ENCODE data around the gene DLGAP5.

DLGAP5 gene

DNA sequence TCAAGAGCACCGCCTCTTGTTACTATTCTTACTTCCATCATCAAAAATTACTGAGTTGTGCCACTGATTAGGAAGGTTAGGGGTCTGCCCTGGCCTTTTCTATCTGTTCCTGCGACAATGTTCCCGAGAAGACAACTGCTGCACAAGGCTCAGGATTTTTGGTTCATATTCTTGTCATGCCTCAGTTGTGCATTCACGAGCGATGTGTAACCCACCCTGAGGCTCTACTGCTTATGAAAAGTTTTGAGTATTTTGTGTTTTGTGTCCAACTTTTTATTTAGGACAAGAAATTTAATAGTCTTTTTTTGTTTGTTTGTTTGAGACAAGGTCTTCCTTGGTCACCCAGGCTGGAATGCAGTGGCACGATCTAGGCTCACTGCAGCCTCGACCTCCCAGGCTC is 85.4 kb downstream of the DLGAP5 start:
- no peak overlapping the region for H3K4me3 ChIP-seq (replicated peaks; ENCODE audit: low read depth, low read length)
- DNase-seq (ENCODE audit: extremely low read depth, low read depth): no peak
- TF ChIP-seq, protein P1, sequence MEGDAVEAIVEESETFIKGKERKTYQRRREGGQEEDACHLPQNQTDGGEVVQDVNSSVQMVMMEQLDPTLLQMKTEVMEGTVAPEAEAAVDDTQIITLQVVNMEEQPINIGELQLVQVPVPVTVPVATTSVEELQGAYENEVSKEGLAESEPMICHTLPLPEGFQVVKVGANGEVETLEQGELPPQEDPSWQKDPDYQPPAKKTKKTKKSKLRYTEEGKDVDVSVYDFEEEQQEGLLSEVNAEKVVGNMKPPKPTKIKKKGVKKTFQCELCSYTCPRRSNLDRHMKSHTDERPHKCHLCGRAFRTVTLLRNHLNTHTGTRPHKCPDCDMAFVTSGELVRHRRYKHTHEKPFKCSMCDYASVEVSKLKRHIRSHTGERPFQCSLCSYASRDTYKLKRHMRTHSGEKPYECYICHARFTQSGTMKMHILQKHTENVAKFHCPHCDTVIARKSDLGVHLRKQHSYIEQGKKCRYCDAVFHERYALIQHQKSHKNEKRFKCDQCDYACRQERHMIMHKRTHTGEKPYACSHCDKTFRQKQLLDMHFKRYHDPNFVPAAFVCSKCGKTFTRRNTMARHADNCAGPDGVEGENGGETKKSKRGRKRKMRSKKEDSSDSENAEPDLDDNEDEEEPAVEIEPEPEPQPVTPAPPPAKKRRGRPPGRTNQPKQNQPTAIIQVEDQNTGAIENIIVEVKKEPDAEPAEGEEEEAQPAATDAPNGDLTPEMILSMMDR (IDR thresholded peaks at IDR 0.05; ENCODE audit: low read depth, low read length, missing control alignments): no peak

DNA sequence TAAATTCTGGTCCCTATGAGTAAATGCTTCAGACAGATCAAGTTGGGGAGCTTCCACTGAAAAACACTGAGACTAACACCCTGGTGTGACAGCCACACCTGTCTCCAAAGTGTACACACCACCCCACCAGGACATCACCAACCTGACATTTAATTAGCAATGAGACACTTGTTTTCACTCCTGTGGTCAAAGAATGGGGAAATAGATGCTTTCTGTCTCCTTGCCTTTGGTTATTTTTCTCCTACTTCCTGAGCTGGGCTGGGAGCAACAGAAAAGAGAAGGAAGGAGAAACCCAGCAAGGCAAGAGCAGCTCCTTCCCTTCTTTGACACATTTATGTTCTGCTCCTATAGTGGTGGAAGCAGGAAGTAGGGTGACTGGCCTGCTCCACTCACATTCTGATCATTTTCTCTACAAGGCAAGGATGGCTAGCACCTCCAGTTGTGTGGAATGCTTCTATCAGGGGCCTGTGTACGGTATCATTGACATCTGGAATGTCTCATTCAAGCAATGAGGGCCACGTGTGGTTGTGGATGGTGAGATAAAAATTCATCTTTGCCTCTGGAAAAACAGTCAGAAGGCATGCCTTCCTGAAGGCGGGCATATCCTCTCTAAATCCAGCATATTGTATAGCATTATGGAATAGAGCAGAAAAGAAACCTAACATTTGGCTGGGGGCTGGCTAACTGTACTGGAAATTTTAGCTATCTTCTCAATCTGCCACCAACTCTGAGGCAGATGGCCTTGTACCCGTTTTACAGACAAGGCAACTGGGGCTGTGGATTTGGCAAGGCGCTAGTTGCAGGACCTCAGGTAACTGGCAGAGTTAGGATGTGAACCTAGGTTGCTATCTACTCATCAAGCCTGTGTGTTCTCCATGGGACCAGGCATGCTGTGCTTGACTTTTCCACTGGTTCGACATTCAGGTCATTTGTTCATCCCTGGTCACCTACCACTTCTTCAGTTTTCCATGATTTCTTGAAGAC is 87.1 kb downstream of the DLGAP5 start:
- DNase-seq (ENCODE audit: extremely low read depth, low read depth): no peak
- H3K4me3 ChIP-seq (replicated peaks; ENCODE audit: low read depth, low read length): no peak overlapping the region
- TF ChIP-seq, protein P1 (IDR thresholded peaks at IDR 0.05; ENCODE audit: low read depth, low read length, missing control alignments): no peak

- peak overlapping the region; percentile 43 for H3K4me3 ChIP-seq (replicated peaks; ENCODE audit: low read depth, low read length)
- peak; percentile 97 for DNase-seq (ENCODE audit: extremely low read depth, low read depth)
Observed at GRCh38 chr14:55103005-55103640, 88.3 kb downstream of the DLGAP5 start.

DNA sequence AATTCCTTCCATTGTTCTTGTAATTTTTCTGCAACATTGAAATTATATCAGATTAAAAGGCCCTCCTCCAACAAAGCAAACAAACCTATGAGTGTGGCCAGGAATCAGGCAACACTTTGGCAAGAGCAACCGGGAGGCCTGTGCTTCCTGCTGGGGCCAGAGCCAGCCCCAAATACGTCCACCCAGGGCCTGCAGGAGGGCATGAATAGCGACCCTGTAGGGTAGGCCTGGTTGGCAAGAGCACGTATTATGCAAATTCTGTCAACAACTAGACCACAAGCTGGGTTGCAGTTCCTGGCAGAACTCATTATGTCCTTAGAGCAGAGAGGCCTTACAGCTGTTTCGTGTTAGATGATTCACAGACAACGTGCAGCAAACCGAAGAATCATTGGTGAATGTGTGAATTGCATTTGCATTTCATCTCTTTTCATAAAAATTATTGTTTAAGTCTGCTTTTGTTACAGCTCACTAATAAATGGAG is 89.2 kb downstream of the DLGAP5 start:
- TF ChIP-seq, protein P1 (IDR thresholded peaks at IDR 0.05; ENCODE audit: low read depth, low read length, missing control alignments): no peak
- DNase-seq (ENCODE audit: extremely low read depth, low read depth): peak; percentile 99
- H3K4me3 ChIP-seq (replicated peaks; ENCODE audit: low read depth, low read length): peak overlapping the region; percentile 43

More at GRCh38 chr14:55103005-55103640, 88.3 kb downstream of the DLGAP5 start:
- TF ChIP-seq, protein P1 (IDR thresholded peaks at IDR 0.05; ENCODE audit: low read depth, low read length, missing control alignments): no peak

DNA sequence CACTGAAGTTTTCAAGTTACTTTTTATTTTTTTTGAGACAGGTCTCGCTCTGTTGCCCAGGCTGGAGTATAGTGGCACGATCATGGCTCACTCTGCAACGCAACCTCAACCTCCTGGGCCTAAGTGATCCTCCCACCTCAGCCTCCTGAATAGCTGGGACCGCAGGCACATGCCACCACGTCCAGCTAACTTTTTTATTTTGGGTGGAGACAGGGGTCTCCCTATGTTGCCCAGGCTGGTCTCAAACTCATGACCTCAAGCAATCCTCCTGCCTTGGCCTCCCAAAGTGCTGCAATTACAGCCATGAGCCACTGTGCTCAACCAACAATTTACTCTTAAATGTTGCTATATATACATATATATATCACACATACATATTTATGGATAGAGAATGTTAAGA is 89.7 kb downstream of the DLGAP5 start:
- no peak overlapping the region for H3K4me3 ChIP-seq (replicated peaks; ENCODE audit: low read depth, low read length)
- DNase-seq (ENCODE audit: extremely low read depth, low read depth): no peak
- TF ChIP-seq, protein P1 (IDR thresholded peaks at IDR 0.05; ENCODE audit: low read depth, low read length, missing control alignments): no peak

DNA sequence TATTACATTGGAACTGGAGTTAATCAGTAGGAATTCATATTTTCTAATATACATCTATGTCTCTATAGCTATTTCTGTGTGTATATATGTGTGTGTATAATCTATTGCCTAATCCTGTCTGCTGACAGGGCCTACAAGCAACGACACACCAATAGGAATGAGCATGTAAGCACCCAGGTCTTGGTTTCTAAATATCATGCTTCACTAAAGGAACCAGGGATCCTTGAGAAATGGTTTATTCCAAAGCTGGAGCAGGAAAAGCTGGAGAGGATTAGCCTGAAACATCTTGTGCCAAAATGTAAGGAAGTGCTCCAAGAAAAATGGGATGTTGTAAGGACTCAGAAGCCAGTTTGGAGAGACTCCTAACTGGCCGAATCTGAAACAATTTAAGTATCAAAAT is 91.6 kb downstream of the DLGAP5 start:
- no peak for DNase-seq (ENCODE audit: extremely low read depth, low read depth)

More for the DNA sequence above, 91.6 kb downstream of the DLGAP5 start:
- TF ChIP-seq, protein P1 (IDR thresholded peaks at IDR 0.05; ENCODE audit: low read depth, low read length, missing control alignments): no peak
- H3K4me3 ChIP-seq (replicated peaks; ENCODE audit: low read depth, low read length): no peak overlapping the region
